IMR-90 (cell line): ENCODE data around the gene POMGNT1. TPM values are rescaled to one million over a fixed set of nuclear protein-coding genes. Genes with fewer than 3 reads are reported as not detected.
A peak's percentile ranks its signal among the peaks of the same experiment; 100 is the strongest.

Source experiments
- ATAC-seq: fragments of 200-7000 bp; cut with Tn5 transposase; 2 replicates; pipeline ENCODE4 v1.9.1; 2020; ENCODE audit warnings: low read depth, mild to moderate bottlenecking, moderate library complexity
- BruUV-seq: library from RNA; stranded (reverse); fragments of 400-500 nt; replicated peaks from 2 replicates; lab custom pipeline; 2021; lab: Mats Ljungman, UMichigan
- CTCF ChIA-PET: fragments of 300-600 bp; formaldehyde crosslinking; extraction: SDS; loops from one replicate; lab custom pipeline; 2021; ENCODE audit warnings: antibody characterized with exemption; lab: Yijun Ruan, JAX
- POLR2A ChIA-PET: fragments of 300-600 bp; sonication (Branson Sonifier 250); formaldehyde crosslinking; loops from one replicate; lab custom pipeline; 2022; ENCODE audit warnings: antibody characterized with exemption; ENCODE audit not compliant: unreplicated experiment; lab: Charles Lee
- DNase-seq: peaks from one replicate; pipeline ENCODE4 v3.0.0; 2013
- H2AFZ ChIP-seq: replicated peaks from 2 replicates; pipeline ENCODE3; 2013; ENCODE audit warnings: low read length, mild to moderate bottlenecking; ENCODE audit not compliant: poor library complexity
- H2AK5ac ChIP-seq: 2 replicates; pipeline ENCODE4 v1.6.1; 2013; ENCODE audit warnings: low read depth, low read length, inconsistent platforms
- H2AK9ac ChIP-seq: replicated peaks from 2 replicates; pipeline ENCODE3; 2013; ENCODE audit warnings: mild to moderate bottlenecking, low read depth, low read length, moderate library complexity; ENCODE audit not compliant: poor library complexity
- H2BK120ac ChIP-seq: 2 replicates; pipeline ENCODE4 v1.6.1; 2013; ENCODE audit warnings: low read depth, low read length, inconsistent platforms
- H2BK15ac ChIP-seq: 3 replicates; pipeline ENCODE4 v1.6.1; 2013; ENCODE audit warnings: low read depth, low read length, inconsistent platforms
- H2BK20ac ChIP-seq: 2 replicates; pipeline ENCODE4 v1.6.1; 2013; ENCODE audit warnings: low read depth, mild to moderate bottlenecking, inconsistent platforms, low read length, moderate library complexity
- H2BK5ac ChIP-seq: 2 replicates; pipeline ENCODE4 v1.6.1; 2013; ENCODE audit warnings: mild to moderate bottlenecking, low read depth, low read length, inconsistent platforms; ENCODE audit not compliant: poor library complexity, severe bottlenecking
- H3K14ac ChIP-seq: replicated peaks from 2 replicates; pipeline ENCODE4 v1.6.1; 2013; ENCODE audit warnings: low read depth, low read length, inconsistent platforms
- H3K18ac ChIP-seq: 2 replicates; pipeline ENCODE4 v1.6.1; 2013; ENCODE audit warnings: low read depth, low read length, control low read depth
- H3K23ac ChIP-seq: 2 replicates; pipeline ENCODE4 v1.6.1; 2013; ENCODE audit warnings: low read depth, low read length, inconsistent platforms
- H3K27ac ChIP-seq: 2 replicates; pipeline ENCODE4 v1.5.1; 2013; ENCODE audit warnings: mild to moderate bottlenecking, control low read depth, low read length; ENCODE audit not compliant: insufficient read depth
- H3K27me3 ChIP-seq: 2 replicates; pipeline ENCODE4 v1.6.1; 2013; ENCODE audit warnings: low read length; ENCODE audit not compliant: control insufficient read depth, insufficient read depth
- H3K36me3 ChIP-seq: 2 replicates; pipeline ENCODE4 v1.6.1; 2013; ENCODE audit warnings: low read length, mixed read lengths; ENCODE audit not compliant: control insufficient read depth, insufficient read depth
- H3K4ac ChIP-seq: 2 replicates; pipeline ENCODE4 v1.6.1; 2013; ENCODE audit warnings: low read depth, low read length, inconsistent platforms
- H3K4me1 ChIP-seq: 2 replicates; pipeline ENCODE4 v1.6.1; 2013; ENCODE audit warnings: low read length, mixed read lengths; ENCODE audit not compliant: control insufficient read depth, insufficient read depth
- H3K4me2 ChIP-seq: 2 replicates; pipeline ENCODE4 v1.6.1; 2013; ENCODE audit warnings: low read depth, mild to moderate bottlenecking, control low read depth, low read length, moderate library complexity
- H3K4me3 ChIP-seq: 2 replicates; pipeline ENCODE4 v1.5.1; 2013; ENCODE audit warnings: low read depth, mild to moderate bottlenecking, control low read depth, low read length, moderate library complexity; ENCODE audit not compliant: insufficient read depth
- H3K56ac ChIP-seq: 2 replicates; pipeline ENCODE4 v1.6.1; 2013; ENCODE audit warnings: low read length, inconsistent platforms; ENCODE audit not compliant: insufficient read depth; ENCODE audit errors: extremely low read depth
- H3K79me1 ChIP-seq, 2 experiments: 2 replicates each; pipeline ENCODE4 v1.6.1; 2013; ENCODE audit warnings: low read length in 2 of 2, inconsistent platforms in 1 of 2, low read depth in 1 of 2
- H3K9ac ChIP-seq: 2 replicates; pipeline ENCODE4 v1.6.1; 2013; ENCODE audit warnings: low read depth, low read length, control low read depth
- H3K9me1 ChIP-seq: 2 replicates; pipeline ENCODE4 v1.6.1; 2013; ENCODE audit warnings: low read length, inconsistent platforms; ENCODE audit not compliant: insufficient read depth
- H3K9me3 ChIP-seq: 2 replicates; pipeline ENCODE4 v1.6.1; 2013; ENCODE audit warnings: low read length; ENCODE audit not compliant: control insufficient read depth, insufficient read depth
- H4K20me1 ChIP-seq: 2 replicates; pipeline ENCODE4 v1.6.1; 2013; ENCODE audit warnings: low read length, inconsistent platforms; ENCODE audit not compliant: insufficient read depth
- H4K5ac ChIP-seq: 2 replicates; pipeline ENCODE4 v1.6.1; 2013; ENCODE audit warnings: mild to moderate bottlenecking, low read depth, low read length, control low read depth
- H4K8ac ChIP-seq, 2 experiments: 2 replicates each; pipeline ENCODE4 v1.6.1; 2013; ENCODE audit warnings: low read depth in 2 of 2, low read length in 2 of 2, control low read depth in 1 of 2, inconsistent platforms in 1 of 2
- H4K91ac ChIP-seq: 2 replicates; pipeline ENCODE4 v1.6.1; 2013; ENCODE audit warnings: low read depth, low read length, inconsistent platforms; ENCODE audit not compliant: insufficient read depth
- BHLHE40 ChIP-seq: fragments of 150-350 bp; IDR thresholded peaks from 2 replicates; pipeline ENCODE4 v1.6.1; 2016; ENCODE audit warnings: mild to moderate bottlenecking, low read depth, low read length
- CHD1 ChIP-seq: IDR thresholded peaks from 2 replicates; pipeline ENCODE4 v1.6.1; 2012; ENCODE audit warnings: low read depth, low read length, improper control_type of control experiment
- NFE2L2 ChIP-seq: fragments of 150-350 bp; IDR thresholded peaks from 2 replicates; pipeline ENCODE4 v1.6.1; 2016; ENCODE audit warnings: low read depth, mild to moderate bottlenecking, low read length
- RAD21 ChIP-seq: IDR thresholded peaks from 2 replicates; pipeline ENCODE4 v1.6.1; 2012; ENCODE audit warnings: low read length, improper control_type of control experiment
- RFX5 ChIP-seq: IDR thresholded peaks from 2 replicates; pipeline ENCODE4 v1.8.0; 2012; ENCODE audit warnings: low read depth, mild to moderate bottlenecking, low read length, moderate library complexity
- SMC3 ChIP-seq: fragments of 150-350 bp; IDR thresholded peaks from 2 replicates; pipeline ENCODE4 v1.6.1; 2016; ENCODE audit warnings: low read depth, mild to moderate bottlenecking, antibody characterized with exemption, low read length, moderate library complexity
- WGBS, 2 experiments: methylation state at CpG; one replicate each; pipeline versions ENCODE4 v1.1.5 to v1.1.7; 2013; ENCODE audit warnings: missing lambda C conversion rate in 2 of 2; ENCODE audit not compliant: insufficient read length in 1 of 2; ENCODE audit errors: extremely low coverage in 2 of 2; 5-methylcytosine and 5-hydroxymethylcytosine counted together
- dilution Hi-C: fragments of 300-500 bp; cut with HindIII; formaldehyde crosslinking; loops from one replicate; pipeline ENCODE4 v1.14.3; 2018; ENCODE audit warnings: low sequenced_read_pairs; ENCODE audit not compliant: unreplicated experiment
- in situ Hi-C: fragments of 300-500 bp; cut with MboI; formaldehyde crosslinking; loops from 3 replicates; pipeline ENCODE4 v1.14.3; 2019; ENCODE audit warnings: low sequenced_read_pairs, inconsistent platforms, mixed read lengths
- intact Hi-C: fragments of 100-400 bp; cut with micrococcal nuclease; formaldehyde crosslinking; loops from 2 replicates; pipeline ENCODE4 v1.10.0; 2022
- polyA plus RNA-seq, 3 experiments: library from polyadenylated mRNA; depleted of rRNA; stranded (reverse); fragments of >200 nt; gene quantifications; 2 replicates each; pipeline ENCODE4 v1.2.3, GENCODE V29; 2012; ENCODE audit warnings: low replicate concordance in 1 of 3
- total RNA-seq: library from RNA; depleted of rRNA; stranded (reverse); fragments of >200 nt; gene quantifications from 2 replicates; pipeline ENCODE4 v1.2.3, GENCODE V29; 2012
- TF ChIP-seq, protein P1 (sequence below): conservative IDR thresholded peaks from 2 replicates; pipeline ENCODE4 v1.5.1; 2012; ENCODE audit warnings: mild to moderate bottlenecking, low read depth, low read length, improper control_type of control experiment

Gene POMGNT1
- total and polyA plus RNA-seq, 2 of the 4 experiments (the other 2 are of a cell fraction), result 54.8 to 65.3 TPM

DNA sequence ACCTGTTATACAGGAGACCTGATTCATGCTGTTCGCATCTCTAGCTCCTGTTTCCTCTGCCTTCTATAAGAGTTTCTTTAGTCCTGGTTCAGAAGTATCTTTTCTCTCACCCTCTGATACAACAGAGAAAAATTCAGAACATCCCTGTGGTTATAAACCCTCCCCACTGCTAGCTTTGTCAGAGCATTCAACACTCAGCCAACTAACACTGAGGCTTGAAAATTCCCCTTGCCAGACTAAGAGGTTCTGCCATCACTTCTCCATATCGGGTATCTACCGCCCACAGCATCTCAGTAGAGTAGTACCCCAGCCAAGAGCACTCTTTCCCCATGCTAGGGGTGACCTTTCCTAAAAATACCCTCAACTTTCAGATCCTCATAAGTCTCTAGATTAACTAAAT is 46.2 kb downstream of the POMGNT1 start:
- H3K36me3 ChIP-seq, result no peaks in the 10 kb centered on the region
- dilution Hi-C loops, result no loop called here
- H3K9me3 ChIP-seq, result no peaks in the 10 kb centered on the region
- H4K20me1 ChIP-seq, result no peaks in the 10 kb centered on the region
- H3K27me3 ChIP-seq, result no peaks in the 10 kb centered on the region
- no peak overlapping the region for H3K4ac ChIP-seq
- H3K79me1 ChIP-seq, result no peaks in the 10 kb centered on the region
- no peak overlapping the region for H2AK9ac ChIP-seq
- ATAC-seq (peak; percentile 97), DNase-seq (peak; percentile 88)
- H3K56ac ChIP-seq, result no peak overlapping the region
- H3K4me3 ChIP-seq, result no peak overlapping the region
- in situ Hi-C loops, result no loop called here
- H3K23ac ChIP-seq, result no peak overlapping the region
- intact Hi-C loops, result no loop called here
- H3K4me2 ChIP-seq, result no peak overlapping the region
- no peak overlapping the region for H3K9ac ChIP-seq
- no peak overlapping the region for H2AK5ac ChIP-seq
- no peak overlapping the region for H4K91ac ChIP-seq
- no peak overlapping the region for H2BK15ac ChIP-seq
- H3K27ac ChIP-seq, result no peak overlapping the region
- H3K9me1 ChIP-seq, result no peaks in the 10 kb centered on the region
- no peak overlapping the region for H3K18ac ChIP-seq
- H2BK5ac ChIP-seq, result peak overlapping the region; percentile 21
- WGBS, 2 experiments, result 69% methylated on average over 2 of the region's 3 CpGs; no CpG with 5 or more reads in 1 of the 2 experiments
- CTCF ChIA-PET, result no interaction called here
- POLR2A ChIA-PET, result no interaction called here
- BruUV-seq, result no TSS peak
- H2BK120ac ChIP-seq, result no peak overlapping the region; the same call in 1 of the 2 replicates
- no peak overlapping the region for H3K14ac ChIP-seq
- no peak overlapping the region for H4K5ac ChIP-seq
- TF ChIP-seq SMC3, result no peak
- TF ChIP-seq BHLHE40, result no peak
- TF ChIP-seq CHD1, result no peak
- TF ChIP-seq NFE2L2, result no peak
- TF ChIP-seq, protein P1, sequence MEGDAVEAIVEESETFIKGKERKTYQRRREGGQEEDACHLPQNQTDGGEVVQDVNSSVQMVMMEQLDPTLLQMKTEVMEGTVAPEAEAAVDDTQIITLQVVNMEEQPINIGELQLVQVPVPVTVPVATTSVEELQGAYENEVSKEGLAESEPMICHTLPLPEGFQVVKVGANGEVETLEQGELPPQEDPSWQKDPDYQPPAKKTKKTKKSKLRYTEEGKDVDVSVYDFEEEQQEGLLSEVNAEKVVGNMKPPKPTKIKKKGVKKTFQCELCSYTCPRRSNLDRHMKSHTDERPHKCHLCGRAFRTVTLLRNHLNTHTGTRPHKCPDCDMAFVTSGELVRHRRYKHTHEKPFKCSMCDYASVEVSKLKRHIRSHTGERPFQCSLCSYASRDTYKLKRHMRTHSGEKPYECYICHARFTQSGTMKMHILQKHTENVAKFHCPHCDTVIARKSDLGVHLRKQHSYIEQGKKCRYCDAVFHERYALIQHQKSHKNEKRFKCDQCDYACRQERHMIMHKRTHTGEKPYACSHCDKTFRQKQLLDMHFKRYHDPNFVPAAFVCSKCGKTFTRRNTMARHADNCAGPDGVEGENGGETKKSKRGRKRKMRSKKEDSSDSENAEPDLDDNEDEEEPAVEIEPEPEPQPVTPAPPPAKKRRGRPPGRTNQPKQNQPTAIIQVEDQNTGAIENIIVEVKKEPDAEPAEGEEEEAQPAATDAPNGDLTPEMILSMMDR, result no peak
- TF ChIP-seq RFX5, result no peak
- no peak for TF ChIP-seq RAD21
- H2AFZ ChIP-seq, result no peak overlapping the region
- peak overlapping the region; percentile 17; the same call in 1 of the 2 replicates for H2BK20ac ChIP-seq
- no peak overlapping the region for H4K8ac ChIP-seq
- H3K4me1 ChIP-seq, result peaks cover 2% of the 10 kb centered on the region; the same call in 1 of the 2 replicates
